UCSD-AML1 (cell line): ENCODE measurements around the gene PNMA1.

Source experiments
- DNase-seq: peaks from one replicate; lab custom pipeline; 2025; ENCODE audit not compliant: unreplicated experiment; lab: John Stamatoyannopoulos, UW

Gene PNMA1

DNA sequence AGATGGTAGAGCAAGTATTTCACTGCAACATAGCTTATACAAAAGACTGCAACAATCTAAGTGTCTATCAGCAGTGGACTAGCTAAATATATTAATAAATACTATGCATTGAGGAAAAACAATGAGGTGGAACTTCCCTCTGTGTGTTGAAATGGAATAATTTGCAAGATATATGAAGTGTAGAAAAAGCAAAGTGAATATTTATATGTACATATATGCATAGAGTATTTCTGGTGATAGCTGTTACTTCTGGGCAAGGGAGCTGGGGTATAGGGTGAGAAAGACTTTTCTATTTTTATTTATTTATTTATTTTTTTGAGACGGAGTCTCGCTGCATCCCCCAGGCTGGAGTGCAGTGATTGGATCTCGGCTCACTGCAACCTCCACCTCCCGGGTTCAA lies 35.5 kb downstream of the PNMA1 start:
- DNase-seq, result no peak

GRCh38 chr14:73674986-73675385 lies 39.2 kb downstream of the PNMA1 start:
- DNase-seq, result no peak

GRCh38 chr14:73667854-73668253 lies 46.3 kb downstream of the PNMA1 start:
- no peak for DNase-seq

GRCh38 chr14:73666583-73666982 lies 47.6 kb downstream of the PNMA1 start:
- no peak for DNase-seq

- no peak for DNase-seq
Observed at GRCh38 chr14:73665130-73665529, 49.1 kb downstream of the PNMA1 start.

- no peak for DNase-seq
Observed at GRCh38 chr14:73663548-73664212, 50.5 kb downstream of the PNMA1 start.

DNA sequence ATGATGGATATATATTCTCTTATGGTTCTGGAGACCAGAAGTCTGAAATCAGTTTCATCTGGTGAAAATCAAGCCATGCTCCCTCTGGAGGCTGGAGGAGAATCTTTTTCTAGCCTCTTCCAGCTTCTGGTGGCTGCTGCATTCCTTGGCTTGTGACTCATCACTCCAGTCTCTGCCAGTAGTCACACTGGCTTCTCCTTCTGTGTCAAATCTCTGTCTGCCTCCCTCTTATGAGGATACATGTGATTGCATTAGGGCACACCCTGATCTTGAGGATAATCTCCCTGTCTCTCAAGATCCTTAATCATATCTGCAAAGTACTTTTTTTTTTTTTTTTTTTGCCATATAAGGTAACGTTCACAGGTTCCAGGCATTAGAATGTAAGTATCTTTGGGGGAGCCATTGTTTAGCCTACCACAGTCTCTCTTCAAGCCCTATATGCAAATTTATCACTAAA lies 51.7 kb downstream of the PNMA1 start:
- no peak for DNase-seq

- no peak for DNase-seq
Observed at GRCh38 chr14:73661872-73662271, 52.3 kb downstream of the PNMA1 start.
